HuH-7.5 (cell line): ENCODE measurements around the gene CCDC88B.
"Not testable (repeated sequence)": the region's sequence is repeated elsewhere in the genome, so short reads cannot be mapped to it uniquely, and the experiment has no call there.

Experiments
- DNase-seq: peaks from one replicate; pipeline ENCODE4 v3.0.0; 2011; ENCODE audit warnings: low spot score

The CCDC88B gene

DNA sequence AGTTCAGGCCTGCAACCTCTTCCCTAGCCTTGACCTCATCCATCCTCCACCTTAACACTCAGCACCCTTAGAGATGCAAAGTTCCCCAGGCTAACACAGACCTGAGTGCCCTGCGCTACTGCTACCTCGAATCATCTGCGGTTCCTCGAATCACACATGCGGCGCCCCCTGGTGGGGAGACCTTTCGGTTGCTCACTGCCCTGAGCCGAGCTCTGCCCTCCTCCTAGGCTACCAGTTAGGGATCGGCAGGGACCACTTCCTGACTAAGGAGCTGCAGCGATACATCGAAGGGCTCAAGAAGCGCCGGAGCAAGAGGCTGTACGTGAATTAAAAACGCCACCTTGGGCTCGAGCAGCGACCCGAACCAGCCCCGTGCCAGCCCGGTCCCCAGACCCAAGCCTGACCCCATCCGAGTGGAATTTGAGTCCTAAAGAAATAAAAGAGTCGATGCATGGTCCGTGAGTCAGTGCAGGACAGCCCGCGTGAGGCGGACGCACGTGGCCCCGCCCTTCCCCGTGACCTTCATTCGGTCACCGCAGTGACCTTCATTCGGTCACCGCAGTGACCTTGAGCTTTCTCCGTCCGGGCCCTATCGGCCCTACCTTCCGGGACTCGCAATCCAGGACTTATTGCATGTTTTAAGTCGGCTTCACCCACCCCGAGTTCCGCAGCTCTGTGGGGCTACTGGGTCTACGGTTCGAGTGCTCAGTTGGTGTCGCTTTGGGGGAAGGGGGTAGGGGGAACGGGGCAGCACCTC is 35.5 kb upstream of the CCDC88B start:
- DNase-seq = peak; percentile 89

DNA sequence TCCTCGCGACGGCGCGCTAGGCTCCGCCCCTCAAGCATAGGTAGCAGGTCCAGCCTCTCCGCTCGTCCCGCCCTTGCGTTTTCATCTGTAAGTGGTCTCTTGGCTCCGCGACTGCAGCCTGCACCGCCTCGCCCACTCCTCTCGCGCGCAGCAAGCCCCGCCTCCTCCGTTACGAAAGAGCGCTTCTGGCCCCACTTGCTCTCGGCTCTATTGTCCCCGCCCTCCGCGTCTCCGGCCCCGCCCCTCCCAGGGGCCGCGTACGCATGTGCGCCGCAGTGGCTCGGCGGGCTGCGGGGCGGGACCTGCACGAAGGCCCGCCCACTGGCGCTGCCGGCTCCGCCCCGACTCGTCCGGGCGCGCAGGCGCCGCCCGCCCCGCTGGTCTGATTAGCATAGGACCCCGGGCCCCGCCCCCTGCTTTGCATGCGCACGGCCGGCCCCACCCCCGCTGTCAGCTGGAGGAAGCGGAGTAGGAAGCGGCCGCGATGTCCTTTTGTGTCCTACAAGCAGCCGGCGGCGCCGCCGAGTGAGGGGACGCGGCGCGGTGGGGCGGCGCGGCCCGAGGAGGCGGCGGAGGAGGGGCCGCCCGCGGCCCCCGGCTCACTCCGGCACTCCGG is 34.8 kb upstream of the CCDC88B start, which contains the start of gene ESRRA:
TSS of gene ESRRA (plus strand) at position 450 of the 616 bp plus-strand sequence. CDS start 1,656 bp downstream, outside the sequence.
- DNase-seq = peak; percentile 91

DNA sequence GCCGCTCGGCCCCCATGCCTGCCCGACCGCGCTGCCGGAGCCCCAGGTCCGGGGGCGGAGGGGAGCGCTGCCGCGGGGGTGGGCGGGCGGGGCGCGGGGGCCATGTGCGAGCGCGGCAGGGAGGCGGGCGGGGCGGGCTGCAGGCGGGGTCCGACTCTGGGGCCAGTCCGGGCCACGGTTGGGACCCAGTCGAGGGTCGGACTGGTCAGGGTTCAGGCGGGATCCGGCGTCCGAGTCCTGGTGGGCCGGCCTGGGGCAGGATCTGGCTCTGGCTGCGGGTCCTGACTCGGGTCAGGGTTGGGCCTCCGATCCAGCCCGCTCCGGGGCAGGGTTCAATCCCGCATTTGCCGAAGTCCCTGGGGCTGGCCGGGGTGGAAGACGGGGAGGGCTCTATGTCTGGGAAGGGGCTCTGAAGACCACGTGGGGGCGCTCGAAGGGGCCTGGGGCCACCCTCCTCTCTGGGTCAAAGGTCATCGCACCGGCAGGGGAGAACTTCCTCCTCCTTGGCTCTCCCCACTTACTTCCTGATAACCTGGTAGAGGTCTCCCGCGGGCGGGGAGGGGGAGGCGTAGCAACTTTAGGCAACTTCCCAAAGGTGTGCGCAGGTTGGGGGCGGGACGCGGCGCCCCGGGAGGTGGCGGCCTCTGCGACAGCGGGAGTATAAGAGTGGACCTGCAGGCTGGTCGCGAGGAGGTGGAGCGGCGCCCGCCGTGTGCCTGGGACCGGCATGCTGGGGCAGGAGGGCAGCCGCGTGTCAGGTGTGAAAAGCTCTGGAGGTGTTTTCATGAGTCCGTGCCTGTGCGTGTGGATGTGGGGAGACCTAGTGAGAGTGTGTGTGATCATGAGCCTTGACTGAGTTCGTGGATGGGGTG is 34.1 kb upstream of the CCDC88B start:
- DNase-seq = peak; percentile 52

DNA sequence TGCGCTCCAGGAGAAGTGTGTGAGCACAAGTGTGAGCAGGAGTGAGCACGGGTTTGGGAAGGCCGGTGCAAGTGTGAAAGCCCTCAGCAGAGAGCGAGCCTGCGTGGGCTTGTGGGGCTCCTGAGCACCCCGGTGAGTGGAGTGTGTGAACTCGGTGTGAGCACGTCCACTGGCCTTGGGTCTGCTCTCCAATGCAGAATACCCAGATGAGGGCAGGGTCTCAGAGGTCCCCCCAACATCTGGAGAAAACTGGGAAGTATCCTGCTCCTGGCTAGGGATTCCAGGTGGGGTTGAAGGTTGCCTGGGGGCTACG is 33.5 kb upstream of the CCDC88B start:
- no peak for DNase-seq

DNA sequence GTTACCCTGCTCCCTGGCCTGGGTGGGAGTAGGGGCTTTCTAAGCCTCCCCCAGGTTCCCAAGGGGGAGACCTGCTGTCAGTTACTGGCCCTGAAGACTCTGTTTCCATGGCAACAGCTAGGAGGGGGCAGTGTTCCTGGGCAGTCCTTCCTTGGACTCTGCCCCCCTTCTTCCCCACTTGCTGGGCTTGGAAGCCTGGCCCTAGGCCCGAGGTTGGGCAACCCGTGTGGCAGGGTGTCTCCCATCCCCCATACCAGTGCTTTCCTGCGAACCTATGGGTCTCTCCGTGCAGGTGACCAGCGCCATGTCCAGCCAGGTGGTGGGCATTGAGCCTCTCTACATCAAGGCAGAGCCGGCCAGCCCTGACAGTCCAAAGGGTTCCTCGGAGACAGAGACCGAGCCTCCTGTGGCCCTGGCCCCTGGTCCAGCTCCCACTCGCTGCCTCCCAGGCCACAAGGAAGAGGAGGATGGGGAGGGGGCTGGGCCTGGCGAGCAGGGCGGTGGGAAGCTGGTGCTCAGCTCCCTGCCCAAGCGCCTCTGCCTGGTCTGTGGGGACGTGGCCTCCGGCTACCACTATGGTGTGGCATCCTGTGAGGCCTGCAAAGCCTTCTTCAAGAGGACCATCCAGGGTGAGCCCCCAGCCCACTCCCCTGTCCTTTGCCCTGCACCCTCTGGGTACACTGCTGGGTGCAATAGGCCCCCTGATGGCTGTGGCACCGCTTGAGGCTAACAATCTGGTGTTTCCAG is 33.0 kb upstream of the CCDC88B start:
- DNase-seq = no peak

DNA sequence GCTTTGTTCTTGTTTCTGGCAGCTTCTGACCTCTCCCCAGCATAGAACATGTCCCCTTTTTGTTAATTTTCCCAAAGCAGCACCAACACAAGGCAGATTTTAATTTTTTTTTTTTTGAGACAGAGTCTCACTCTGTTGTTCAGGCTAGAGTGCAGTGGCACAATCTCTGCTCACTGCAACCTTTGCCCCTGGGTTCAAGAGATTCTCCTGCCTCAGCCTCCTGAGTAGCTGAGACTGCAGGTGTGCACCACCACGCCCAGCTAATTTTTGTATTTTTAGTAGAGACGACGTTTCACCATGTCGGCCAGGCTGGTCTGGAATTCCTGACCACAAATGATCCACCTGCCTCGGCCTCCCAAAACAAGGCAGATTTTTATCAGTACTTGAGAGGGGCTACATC is 32.2 kb upstream of the CCDC88B start:
- not testable (repeated sequence) for DNase-seq

DNA sequence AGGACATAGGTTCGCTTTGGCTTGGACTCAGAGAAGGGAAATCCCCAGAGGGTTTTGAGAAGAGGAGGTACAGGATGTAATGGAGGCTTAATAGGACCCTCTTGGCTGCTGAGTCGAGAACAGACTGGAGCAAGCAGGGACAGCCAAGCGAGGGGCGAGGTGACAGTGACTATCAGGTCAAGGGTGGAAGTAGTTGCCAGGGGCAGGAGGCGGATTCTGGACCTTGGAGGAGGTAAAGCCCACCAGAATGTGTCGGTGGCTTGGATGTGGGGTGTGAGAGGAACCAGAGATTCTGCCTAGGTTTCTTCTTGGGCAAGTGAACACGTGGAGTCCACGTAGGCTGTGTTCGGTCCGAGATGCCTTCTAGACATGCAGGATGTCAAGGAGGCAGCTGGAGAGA is 27.1 kb upstream of the CCDC88B start:
- no peak for DNase-seq

DNA sequence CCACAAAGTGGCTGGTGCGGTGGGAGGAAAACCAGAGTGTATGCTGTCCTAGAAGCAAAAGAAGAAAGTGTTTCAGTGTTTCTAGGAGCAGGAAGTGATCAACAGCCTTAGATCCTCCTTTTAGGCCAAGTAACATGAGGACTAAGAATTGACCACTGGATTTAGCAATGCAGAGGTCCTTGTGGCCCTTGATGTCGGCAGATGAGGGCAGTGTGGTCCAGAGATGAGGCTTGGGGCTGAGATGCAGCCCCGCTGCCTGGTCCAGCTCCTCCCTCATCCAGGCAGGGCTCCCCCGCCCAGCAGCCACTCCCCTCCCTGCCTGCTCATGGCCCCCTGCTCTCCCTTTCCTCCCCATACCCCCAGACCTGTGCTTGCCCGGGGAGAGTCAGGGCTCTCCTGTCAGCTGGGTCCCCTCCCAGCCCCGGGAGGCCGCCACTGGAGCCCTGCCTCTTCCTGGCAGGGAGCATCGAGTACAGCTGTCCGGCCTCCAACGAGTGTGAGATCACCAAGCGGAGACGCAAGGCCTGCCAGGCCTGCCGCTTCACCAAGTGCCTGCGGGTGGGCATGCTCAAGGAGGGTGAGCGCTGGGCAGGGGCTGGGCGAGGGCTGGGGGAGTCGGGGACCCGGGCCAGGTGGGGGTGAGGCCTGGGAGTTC is 26.4 kb upstream of the CCDC88B start:
- no peak for DNase-seq

DNA sequence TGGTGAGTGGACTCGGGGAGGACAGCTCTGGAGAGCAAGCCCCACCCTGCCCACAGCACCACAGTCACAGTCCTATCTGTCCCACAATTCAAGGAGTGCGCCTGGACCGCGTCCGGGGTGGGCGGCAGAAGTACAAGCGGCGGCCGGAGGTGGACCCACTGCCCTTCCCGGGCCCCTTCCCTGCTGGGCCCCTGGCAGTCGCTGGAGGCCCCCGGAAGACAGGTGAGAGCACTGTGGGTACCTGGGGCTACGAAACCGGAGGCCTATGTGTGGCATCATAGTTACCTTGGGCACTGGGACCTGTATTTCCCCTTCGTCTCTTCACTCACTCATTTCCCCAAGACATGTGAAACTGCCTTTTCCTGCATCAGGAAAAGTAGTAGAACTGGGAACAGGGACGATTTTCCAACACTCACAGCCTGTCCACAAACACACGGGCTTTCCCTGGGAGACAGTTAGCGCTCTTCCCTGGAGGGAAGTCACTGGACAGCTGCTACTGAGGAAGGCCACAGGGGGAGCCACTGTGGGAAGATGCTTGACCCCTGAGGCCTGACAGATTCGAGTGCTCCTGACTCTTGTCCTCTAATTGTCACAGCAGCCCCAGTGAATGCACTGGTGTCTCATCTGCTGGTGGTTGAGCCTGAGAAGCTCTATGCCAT is 25.7 kb upstream of the CCDC88B start:
- no peak for DNase-seq

DNA sequence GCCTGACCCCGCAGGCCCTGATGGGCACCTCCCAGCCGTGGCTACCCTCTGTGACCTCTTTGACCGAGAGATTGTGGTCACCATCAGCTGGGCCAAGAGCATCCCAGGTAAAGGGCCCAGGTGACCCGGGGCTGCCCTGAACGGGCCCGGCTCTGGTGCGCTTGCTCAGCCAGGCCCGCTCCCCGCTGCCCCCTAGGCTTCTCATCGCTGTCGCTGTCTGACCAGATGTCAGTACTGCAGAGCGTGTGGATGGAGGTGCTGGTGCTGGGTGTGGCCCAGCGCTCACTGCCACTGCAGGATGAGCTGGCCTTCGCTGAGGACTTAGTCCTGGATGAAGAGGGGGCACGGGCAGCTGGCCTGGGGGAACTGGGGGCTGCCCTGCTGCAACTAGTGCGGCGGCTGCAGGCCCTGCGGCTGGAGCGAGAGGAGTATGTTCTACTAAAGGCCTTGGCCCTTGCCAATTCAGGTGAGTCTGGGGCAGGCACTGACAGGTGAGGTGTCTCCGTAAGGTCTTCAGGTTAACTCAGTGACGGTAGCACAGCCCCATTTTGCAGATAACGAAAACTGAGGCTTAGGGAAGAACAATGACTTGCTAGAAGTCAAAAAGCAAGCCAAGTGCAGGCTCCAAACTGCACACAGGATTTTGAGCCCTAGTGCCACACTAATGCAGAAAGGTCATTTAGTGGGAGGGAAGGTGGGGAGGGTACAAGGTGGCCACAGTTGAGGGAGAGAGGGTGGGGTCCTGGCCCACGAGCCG is 25.0 kb upstream of the CCDC88B start:
- no peak for DNase-seq

DNA sequence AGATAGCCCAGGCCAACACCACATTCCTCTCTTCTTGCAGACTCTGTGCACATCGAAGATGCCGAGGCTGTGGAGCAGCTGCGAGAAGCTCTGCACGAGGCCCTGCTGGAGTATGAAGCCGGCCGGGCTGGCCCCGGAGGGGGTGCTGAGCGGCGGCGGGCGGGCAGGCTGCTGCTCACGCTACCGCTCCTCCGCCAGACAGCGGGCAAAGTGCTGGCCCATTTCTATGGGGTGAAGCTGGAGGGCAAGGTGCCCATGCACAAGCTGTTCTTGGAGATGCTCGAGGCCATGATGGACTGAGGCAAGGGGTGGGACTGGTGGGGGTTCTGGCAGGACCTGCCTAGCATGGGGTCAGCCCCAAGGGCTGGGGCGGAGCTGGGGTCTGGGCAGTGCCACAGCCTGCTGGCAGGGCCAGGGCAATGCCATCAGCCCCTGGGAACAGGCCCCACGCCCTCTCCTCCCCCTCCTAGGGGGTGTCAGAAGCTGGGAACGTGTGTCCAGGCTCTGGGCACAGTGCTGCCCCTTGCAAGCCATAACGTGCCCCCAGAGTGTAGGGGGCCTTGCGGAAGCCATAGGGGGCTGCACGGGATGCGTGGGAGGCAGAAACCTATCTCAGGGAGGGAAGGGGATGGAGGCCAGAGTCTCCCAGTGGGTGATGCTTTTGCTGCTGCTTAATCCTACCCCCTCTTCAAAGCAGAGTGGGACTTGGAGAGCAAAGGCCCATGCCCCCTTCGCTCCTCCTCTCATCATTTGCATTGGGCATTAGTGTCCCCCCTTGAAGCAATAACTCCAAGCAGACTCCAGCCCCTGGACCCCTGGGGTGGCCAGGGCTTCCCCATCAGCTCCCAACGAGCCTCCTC is 24.1 kb upstream of the CCDC88B start:
- DNase-seq = not testable (repeated sequence)

DNA sequence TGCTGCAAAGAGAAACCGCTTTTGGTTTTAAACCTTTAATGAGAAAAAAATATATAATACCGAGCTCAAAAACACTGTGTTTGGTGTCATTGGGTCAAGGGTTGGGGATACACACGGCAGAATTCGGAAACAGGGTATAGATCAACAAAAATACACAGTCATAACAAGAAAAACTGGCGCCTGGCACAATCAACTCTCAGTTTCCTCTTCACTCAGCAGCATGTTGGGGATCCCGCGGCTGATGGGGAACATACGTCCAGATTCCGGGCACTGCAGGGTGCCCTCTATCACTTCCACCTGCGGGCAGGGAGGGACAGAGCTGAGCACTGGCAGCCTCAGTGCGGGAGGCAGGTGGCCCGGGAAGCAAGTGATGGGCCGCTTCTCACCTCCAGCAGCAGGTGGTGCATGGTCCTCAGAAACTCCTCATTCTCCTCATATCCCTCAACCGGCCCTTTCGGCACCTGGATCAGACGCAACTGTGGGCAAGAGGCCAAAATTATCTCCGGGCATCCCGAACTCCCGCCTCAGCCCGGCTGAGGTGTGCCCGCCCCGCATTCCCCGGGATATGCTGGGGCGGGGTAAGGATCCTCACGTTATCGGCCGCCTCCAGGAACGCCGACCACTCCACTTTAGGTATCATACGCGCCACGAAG is 23.2 kb upstream of the CCDC88B start:
- no peak for DNase-seq

DNA sequence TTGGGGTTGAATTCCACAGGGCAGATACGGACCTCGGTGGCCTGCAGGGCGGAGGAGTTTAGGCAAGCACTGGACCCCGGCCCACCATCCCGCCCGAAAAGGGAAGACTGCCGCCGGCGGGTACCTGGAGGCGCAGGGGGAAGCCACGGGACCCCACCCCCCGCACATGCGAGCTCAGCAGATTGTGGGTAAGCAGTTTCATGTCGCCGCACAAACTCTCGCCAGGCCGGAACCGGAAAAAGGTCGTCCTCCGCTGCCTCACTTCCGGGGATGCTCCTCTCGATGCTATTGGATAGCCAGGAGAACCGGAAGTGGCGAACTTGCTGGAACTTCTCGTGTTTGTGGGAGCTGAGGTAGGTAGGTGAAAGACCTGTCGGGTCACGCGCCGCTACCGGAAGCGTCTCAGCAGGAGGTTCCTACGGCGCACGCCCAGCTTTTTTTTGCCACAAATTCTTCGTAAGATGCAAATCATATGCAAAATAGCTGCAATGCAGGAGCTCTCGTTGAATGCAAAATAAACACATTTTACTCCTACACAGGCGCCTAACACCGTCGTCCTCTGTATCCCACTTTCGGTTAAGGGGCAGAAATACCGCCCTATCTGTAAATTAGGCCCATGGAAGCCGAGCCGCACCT is 22.6 kb upstream of the CCDC88B start, which contains the start of gene TRMT112:
TSS of gene TRMT112 (minus strand) at position 235 of the 636 bp plus-strand sequence. CDS start at position 202, 33 bp downstream.
- DNase-seq = peak; percentile 92

DNA sequence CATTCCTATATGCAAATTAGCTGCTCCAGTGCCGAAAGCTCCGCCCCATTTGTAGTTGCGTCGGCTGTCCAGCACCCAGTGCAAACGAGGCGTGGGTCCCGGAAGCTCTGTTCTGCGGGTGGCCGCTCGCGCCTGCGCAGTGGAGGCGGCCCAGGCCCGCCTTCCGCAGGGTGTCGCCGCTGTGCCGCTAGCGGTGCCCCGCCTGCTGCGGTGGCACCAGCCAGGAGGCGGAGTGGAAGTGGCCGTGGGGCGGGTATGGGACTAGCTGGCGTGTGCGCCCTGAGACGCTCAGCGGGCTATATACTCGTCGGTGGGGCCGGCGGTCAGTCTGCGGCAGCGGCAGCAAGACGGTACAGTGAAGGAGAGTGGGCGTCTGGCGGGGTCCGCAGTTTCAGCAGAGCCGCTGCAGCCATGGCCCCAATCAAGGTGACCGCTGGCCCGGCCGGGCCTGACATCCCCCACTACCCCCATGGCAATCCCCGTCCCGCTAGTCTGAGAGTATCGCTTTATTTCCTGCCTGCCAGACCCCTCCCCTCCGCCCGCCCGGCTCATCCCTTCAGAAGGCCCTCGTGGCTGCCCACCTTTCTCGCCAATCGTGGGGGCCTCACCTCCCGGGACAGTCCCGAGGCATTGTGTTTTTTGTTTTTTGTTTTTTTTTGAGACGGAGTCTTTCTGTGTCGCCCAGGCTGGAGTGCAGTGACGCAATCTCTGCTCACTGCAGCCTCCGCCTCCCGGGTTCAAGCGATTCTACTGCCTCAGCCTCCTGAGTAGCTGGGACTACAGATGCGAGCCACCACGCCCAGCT is 21.8 kb upstream of the CCDC88B start, which contains the start of gene PRDX5:
TSS of gene PRDX5 (plus strand) at position 161 of the 805 bp plus-strand sequence. CDS start at position 256, 95 bp downstream.
- DNase-seq = peak; percentile 89

DNA sequence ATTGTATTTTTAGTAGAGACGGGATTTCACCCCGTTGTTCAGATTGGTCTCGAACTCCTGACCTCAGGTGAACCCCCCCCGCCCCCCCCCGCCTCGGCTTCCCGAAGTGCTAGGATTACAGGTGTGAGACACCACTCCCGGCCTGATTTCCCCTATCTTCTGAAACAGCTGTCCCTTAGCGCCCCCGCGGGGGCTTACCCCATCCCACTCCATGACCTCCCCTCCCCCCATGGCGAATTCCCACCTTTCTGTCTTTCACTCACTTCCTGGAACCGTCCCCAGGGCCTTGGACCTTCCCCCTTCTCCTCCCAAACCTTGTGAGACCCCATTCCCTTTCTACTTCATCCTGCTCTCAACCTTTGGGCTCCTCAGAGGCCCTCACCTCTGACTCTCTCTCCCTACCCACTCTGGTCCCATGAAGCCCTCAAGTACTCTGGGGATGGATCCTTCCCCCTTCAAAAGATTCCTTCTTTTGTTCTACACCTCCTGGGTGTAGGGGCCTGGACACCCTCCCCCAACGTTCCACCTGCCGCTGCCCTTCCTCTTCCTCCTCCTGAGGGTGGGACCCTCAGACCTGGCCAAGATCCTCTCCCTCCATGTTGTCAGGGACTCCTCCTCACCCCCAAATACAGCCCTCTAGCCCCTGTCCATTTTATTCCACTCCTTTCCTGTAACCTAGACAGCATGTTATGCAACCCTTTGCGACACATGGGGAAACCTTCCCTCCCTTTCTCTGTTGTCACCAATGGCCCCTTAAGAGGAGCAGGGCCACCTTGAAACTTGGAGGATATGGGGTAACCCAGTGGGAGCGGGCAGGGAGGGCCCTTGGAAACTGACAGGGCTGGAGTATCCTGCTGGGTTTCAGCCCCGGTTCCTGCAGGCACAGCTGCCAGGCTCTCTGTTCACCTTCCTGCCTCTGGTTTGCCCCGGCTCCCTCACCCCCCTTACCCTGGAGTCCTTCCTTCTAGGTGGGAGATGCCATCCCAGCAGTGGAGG is 20.9 kb upstream of the CCDC88B start:
- no peak for DNase-seq

DNA sequence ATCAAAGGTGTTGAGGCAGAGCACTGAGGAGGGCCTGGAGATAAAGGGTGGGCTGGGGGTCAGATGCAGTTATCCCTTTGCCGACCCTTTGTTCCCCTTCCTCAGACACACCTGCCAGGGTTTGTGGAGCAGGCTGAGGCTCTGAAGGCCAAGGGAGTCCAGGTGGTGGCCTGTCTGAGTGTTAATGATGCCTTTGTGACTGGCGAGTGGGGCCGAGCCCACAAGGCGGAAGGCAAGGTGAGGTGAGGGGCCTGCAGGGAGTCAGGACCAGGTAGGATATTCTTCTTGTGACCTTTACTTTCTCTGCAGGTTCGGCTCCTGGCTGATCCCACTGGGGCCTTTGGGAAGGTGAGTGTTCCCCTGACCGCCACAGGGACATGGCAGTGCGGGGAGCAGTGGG is 19.4 kb upstream of the CCDC88B start:
- DNase-seq = no peak
